HG03460 (cell line): ENCODE measurements around the gene IMPA2.
"Not testable (repeated sequence)": the region's sequence is repeated elsewhere in the genome, so short reads cannot be mapped to it uniquely, and the experiment has no call there.

Experiments used
- ATAC-seq: cut with Tn5 transposase; IDR thresholded peaks from one replicate; pipeline ENCODE4 v1.9.1; 2021; ENCODE audit not compliant: unreplicated experiment

Gene IMPA2

DNA sequence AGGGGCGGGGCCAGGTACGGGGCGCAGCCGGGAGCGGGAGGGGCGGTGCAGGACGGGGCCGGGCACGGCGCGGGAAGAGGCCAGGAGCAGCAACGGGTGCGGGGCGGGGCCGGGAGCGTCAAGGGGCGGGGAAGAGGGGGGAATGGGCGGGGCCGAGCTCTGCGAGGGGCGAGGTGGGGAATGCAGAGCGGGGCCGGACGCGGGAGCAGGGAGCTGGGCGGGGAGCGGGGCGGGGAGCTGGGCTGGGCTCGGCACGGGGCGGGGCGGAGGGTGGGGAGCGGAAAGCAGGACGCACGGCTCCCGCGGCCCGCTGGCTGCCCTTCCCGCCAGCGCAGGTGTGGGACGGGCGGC, at the start of gene IMPA2:
IMPA2 (plus strand) TSS at position 316 of the 351 bp plus-strand sequence. CDS start 163 bp downstream, outside the sequence.
- peak; percentile 38 for ATAC-seq

DNA sequence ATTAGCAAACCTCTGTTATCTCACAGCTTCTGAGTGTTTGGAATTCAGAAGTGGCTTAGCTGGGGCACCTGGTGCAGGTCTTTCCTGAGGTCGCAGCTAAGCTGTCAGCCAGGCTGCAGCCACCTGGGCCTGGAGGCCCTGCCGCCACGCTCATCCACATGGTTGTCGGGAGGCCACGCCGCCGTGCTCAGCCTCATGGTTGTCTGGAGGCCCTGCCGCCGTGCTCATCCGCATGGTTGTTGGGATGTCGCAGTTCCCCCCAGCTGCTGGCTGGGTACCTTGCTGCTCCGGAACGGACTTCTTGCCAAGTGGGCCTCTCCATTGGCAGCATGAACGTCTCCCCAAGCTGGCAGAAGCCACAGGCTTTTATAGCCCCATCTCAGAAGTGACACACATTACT, 48.9 kb upstream of the IMPA2 start:
- no peak for ATAC-seq

DNA sequence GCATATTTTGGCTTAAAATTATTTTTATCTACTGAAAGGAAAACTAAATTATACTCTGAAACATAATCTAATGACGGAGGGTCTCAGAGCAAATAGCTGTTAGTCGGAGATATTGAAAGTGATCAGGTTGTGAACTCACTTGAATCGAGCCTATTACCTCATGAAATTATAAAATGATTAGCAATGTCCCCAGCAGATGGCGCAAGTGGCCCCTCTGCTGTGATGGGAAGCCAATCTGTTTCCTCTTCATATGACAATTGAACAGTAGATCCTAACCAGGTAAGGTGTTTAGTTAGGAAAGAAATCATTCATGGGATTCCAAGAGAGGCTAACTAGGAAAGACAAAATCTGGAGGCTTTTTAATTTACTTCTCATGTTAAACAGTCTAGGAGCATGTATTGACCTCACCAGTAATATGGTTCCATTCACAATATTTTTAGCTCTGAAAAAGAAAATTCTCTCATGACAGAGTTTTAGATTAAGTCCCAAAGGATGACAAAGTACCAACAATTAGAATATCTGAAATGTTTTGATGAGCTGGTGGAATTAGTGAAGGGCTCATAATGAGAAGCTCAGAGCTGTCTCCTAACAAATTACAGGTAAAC, 43.3 kb upstream of the IMPA2 start:
- ATAC-seq = no peak

DNA sequence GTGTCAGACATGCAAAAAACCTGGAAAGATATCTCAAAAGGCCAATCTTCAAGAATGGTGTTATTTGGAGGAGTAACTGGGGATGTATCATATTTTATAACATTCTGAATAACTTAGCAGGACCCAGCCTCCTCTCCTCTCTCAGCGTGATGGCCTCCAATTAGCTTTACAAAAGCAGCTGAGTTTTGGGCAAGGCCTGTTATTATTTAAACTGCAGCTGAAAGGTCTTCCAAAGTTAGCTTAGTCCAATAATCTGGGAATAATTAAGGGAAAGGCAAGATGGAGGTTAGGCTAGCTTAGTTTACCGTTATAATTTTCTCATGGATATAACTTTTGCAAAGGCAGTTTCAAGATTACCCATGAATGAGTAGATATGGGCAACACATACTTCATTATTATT, 40.4 kb upstream of the IMPA2 start:
- no peak for ATAC-seq

DNA sequence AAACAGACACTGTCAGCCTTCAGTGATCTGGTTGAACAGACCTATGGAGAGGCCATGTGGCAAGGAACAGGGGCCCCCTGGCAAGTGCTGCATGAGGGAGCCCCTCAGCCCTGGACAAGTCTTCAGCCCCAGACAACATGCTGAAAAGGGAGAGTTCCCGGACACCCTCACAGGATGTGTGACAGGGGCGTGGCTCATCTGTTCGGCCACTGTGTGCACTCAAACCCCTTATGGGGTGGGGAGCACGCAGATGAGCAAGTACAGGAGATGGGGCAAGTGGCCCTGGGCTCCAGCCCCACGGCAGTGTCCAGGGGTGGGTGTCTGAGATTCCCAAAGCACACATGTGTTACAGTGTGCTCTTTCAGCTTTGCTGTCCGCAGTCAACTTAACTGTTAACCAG, 37.8 kb upstream of the IMPA2 start:
- ATAC-seq = no peak

DNA sequence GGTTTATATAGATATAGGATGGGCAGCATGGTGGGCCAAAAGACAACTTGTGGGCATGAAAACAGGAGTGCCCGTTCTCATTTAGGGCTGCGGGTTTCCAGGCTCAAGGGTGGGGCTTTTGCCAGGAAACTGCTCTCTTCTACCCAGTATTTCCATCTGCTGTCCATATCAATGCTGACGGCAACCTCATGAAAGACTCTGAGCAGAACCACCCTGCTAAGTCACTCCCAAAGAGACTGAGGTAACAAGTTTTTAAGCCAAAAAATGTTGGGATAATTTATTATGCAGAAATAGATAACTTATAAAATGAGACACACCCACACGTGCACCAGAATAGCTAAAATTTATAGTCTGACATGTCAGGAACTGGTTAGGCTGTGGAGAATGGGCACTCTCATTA, 37.1 kb upstream of the IMPA2 start:
- no peak for ATAC-seq

DNA sequence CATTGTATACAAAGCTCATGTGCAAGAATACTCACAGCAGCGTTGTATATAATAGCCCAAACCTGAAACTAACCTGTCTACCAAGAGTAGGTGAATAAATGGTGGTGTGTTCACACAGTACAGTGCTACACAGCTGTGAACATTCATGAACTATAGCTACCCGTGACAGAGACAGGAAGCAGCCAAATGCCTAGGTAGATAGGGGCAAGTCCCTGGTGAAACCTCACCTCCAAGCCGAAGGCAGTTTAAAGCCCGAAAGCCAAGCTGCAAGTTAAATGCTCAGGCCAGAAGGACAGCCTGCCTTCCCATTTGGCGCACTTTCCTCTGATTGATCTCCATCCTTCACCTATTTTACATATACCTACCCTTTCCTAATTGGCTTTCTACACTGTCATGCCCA, 36.5 kb upstream of the IMPA2 start:
- ATAC-seq = no peak

DNA sequence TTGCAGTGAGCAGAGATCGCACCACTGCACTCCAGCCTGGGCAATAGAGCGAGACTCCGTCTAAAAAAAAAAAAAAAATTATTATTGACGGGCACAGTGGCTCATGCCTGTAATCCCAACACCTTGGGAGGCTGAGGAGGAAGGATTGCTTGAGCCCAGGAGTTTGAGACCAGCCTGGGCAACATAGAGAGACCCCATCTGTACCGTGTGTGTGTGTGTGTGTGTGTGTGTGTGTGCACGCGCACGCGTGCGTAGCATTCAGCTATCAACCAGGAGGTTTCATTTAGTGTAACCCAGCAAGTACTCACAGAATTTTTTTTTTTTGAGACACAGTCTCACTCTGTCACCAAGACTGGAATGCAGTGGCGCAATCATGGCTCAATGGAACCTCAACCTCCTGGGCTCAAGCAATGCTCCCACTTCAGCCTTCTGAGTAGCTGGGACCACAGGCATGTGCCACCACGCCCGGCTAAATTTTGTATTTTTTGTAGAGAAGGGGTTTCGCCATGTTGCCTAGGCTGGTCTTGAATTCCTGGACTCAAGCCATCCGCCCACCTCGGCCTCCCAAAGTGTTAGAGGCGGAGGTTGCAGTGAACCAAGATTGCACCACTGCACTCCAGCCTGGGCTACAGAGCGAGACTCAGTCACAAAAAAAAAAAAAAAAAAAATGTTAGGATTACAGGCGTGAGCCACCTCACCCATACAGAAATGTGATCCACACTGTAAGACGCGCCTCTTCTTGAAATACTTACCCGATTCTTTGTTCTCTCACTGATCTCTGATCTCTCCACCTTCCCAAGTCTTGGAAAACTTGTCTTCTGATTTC, 35.3 kb upstream of the IMPA2 start:
- ATAC-seq = not testable (repeated sequence)

DNA sequence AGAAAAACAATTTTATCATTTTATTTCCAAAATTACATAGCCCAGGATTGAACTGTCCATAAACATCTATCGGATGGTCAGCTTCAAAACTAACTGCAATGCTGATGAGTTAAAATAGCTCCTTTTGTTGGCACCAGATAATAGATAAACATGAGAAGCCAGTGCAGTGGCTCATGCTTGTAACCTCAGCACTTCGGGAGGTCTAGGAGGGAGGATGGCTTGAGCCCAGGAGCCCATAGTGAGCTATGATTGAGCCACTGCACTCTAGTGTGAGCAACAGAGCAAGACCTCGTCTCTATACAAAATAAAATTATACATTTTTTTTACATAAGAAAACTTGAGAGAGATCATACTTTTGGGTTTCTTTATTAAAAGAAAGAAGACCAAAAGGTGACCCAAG, 34.6 kb upstream of the IMPA2 start:
- no peak for ATAC-seq

DNA sequence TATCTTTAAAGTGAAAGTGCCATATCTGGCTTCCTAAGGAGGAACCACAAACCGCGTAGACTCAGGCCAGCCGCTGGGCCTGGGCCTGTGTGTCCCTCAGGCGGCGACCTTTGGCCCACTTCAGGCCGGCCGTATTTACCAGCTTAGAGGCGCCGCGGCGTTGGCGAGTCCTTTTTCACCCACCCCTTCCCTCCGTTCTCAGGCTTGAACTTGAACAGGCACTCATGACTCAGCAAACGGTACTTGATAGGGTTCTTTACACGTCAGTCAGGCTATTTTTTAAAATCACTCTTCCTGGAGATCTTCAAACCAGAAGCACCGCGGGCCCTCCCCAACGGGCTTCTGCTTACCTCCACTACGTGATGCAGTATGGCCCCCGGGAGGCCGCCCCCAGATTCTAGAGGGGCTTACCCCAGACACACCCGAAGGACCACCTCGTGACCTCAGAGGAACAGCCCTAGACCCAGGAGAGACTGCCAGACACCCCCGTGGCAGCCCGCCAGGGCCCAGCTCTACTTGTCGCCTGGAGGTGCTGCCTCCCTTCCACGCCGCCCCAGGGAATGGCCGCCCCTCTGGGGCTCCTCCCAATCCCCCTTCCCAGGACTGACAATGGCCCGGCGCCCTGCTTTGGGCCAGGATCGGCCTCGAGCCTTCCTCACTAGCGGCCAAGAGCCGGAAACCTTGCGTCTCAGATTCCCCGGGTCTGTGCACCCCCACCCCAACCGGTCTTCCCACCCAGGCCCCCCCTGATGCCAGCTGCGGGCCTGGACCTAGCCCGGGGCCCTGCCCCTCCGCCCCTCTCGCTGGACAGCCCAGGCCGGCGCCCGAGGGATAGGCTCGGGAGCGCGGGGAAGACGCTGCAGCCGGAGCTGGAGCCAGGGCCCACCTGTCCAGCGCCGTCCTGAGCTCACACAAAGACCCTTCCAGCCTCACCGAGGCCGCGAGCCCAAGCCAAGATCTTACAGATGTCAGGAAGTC, 33.8 kb upstream of the IMPA2 start:
- peak; percentile 87 for ATAC-seq

DNA sequence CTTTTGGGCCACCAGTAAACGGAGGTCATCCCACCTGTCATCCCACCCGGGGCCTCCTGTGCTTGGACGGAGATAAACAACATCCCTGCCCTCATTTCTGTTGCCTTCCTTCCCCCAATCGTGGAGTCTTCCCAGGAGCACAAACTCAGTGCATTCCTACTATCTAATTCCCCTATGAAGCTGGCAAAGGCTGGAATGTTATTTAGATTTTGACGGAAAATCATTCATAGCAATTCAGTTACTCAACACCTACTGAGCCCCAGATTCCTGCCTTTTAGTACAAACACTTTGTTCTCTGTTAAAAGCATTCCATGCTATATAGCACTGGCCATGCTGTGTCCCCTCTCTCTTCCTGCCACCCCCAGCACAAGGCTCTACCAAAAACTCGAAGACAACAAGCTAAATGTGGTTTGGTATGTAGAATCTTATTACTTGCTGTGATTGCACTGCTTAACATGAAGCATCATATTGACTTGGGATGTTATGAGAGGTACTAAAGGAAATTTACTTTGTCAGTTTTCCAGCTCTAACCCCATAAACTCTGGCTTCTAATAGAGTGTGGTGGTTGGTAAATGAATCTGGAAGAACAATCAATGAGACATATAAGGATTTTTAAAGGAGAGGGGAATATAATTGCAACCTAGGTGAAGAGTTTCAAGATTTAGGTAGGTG, 32.3 kb upstream of the IMPA2 start:
- ATAC-seq = no peak

DNA sequence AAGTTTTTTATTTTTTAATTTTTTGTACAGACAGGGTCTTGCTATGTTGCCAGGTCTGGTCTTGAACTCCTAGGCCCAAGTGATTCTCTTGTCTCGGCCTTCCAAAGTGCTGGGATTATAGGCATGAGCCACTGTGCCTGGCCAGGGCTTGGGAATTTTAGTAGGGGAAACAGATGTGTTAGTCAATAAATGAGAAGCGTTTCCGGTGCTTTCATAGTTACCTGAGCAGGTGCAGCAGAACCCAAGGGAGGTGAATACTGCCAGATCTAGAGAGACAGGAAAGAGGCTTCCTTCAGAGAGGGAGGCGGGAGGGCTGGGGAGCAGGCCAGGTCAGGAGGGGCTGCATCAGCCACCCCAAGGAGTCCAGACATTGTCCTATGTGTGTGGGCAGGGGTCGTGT, 30.5 kb upstream of the IMPA2 start:
- no peak for ATAC-seq

DNA sequence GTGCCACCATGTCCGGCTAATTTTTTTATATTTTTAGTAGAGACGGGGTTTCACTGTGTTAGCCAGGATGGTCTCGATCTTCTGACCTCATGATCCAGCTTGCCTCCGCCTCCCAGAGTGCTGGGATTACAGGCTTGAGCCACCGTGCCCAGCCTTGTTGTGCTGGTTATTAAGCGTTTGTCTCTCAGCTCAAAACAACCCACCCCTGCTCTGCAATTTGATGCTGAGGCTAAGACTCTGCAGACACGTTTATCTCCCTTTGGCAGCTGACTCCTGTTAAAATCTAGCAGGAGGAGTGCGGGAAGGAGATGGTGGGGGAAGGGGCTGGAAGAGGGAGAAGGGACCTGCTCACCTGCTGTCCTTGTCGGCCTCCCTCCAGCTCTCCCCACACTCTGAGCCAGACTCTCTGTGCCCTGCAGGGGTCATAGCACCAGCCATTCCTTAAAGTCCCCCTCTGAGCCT, 29.9 kb upstream of the IMPA2 start:
- no peak for ATAC-seq

DNA sequence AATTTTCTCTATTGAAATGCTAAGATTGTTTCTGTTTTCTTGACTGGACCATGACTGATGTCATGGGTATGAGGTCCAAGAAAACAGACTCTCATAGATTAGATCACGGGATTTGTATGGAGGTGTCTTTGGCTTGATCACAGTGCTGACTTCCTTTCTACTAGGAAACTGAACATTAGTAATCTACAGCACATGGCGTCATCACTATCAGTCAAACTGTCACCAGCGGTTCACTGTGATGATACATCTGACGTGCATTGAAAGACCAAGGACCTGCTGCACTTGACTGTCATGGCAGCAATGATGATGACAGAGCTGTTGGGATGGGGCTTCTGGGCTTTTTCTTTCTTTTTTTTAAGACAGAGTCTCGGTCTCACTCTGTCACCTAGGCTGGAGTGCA, 28.2 kb upstream of the IMPA2 start:
- no peak for ATAC-seq

DNA sequence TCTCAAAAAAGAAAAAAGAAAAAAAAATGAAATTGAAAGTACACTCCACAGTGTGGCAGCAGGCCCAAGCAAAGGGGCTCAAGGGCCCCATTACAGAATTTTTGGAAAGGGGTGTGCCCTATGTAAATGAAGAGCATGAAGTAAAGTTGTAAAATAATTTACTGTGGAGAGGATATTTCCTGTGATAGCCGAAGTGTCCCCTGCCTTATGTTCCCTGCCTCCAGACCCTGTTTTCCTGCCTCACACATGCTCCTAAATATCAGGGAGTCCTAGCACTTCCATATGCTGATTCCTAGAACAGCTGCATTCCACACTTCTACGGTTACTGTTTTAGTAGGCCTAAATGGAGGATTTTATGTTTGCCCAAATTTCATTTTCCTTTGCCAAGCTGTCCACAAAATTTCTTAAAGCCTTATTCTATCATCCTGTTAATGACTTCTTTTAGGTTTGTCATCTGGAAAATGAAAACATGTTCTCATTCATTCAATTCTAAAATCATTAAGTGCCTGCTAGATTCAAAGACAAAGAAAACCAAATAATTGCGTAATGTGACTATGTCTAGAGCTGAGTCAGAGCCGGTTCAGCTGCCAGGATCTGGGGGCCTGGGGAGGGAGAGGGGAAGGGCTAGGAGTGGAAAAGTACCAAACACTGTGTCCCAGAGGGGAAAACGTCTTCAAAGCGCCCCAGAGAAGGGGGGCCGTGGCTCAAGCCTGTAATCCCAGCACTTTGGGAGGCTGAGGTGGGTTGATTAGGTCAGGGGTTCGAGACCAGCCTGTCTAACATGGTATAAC, 25.9 kb upstream of the IMPA2 start:
- no peak for ATAC-seq

DNA sequence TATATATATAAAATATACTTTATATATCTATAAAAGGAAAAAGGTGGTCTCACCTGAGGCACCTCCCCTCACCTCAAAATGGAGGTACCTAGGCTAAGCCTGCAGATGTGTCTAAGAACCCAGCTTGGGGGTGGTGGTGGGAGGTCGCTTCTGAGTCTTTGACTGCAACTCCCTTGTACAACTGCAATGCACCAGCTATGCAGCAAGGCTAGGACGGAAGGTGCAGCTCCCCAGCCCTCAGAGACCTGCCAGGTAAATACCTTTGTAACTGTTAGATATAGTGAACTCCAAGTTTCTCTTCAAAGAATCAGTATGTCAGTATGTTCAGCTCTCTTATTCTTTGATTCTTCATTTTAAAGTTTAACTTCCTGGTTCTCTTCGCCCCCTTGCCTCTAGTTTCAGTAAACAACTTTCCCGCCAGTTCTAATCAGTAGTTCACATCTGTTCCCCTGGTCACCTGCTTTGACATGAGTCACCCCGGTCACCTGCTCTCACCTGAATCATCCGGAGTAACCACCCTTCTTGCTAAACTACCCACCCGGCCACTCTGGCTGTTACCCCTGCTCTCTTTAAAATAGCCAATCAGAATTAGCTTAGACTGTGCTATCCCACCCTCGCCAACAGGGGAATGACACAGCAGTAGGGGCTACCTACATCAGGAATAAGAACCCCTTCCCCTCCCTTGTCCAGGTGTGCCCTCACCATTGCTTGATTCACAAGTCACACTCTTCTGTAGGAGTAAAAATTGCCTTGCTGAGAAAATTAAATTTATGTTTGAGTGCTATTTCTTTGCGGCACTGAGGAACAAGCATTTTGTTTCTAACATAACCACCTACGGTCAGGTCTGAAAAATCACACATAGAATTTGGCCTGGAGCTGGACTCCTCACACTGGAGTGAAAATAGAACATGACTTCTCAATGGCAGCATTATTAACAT, 24.7 kb upstream of the IMPA2 start:
- ATAC-seq = no peak

DNA sequence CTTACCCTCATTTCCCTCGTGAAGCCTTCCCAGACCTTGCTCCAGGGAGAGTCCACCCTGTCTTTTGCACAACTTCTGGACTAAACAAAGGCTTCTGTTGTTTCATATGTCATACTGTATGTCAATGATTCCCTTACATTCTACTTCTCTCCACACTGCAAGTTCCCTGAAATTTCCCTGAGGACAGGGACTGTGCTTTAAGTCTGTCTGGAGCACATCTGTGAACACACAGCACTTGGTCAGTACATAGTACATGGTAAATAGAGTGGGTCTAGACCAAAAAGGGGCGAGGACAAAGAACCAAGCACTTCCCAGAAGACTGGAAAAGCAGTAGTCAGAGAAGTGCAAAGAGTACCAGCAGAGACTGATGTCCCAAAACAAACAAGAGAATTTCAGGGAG, 23.7 kb upstream of the IMPA2 start:
- no peak for ATAC-seq

DNA sequence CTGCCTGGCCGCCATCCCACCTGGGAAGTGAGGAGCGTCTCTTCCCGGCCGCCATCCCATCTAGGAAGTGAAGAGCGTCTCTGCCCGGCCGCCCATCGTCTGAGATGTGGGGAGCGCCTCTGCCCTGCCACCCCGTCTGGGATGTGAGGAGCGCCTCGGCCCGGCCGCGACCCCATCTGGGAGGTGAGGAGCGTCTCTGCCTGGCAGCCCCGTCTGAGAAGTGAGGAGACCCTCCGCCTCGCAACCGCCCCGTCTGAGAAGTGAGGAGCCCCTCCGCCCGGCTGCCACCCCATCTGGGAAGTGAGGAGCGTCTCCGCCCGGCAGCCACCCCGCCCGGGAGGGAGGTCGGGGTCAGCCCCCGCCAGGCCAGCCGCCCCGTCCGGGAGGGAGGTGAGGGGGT, 21.7 kb upstream of the IMPA2 start:
- ATAC-seq = not testable (repeated sequence)

DNA sequence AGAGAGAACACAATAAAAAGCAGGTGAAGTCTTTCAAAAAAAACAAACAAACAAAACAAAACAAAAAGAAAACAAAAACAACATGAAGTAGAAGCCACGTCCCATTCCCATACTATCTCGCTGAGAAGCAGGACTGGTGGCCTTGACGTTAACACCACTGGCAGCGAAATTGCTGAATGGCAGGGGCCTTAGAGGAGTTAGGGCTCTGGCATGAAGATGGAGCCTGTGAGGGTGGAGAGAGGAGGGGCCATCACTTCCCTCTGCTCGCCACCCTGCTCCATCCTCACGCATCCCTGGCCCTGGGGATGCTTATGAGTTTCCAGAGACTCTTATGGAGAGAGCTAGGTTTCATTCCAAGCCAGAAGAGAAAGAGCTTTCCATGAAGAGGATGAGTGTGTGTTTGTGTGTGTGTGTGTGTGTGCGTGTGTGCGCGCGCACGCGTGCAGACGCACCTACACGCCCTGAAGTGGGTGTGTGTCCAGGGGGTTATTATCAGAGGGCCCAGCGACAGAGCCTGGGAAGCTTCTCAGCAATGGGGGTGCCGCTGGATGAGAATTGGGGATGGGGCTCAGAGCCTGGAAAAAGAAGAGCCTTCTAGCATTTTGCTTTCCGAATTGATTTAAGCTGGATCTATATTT, 20.4 kb upstream of the IMPA2 start:
- no peak for ATAC-seq
